Ovary (tissue), 9 donors: ENCODE measurements around the gene BBS9. TPM values are rescaled to one million over a fixed set of nuclear protein-coding genes. Genes with fewer than 3 reads are reported as not detected.
"Not testable (repeated sequence)": the region's sequence is repeated elsewhere in the genome, so short reads cannot be mapped to it uniquely, and the experiment has no call there.

Source experiments
- DNase-seq, 5 donors: peaks; one replicate each; pipeline ENCODE4 v3.0.0-alpha.2; 2019 to 2020
- H3K27ac ChIP-seq, 2 donors: fragments of 200-600 bp; one replicate each; pipeline versions ENCODE4 v1.5.1 to v1.8.0; 2019 to 2022
- H3K27me3 ChIP-seq: fragments of 200-600 bp; one replicate; pipeline ENCODE4 v1.8.0; 2022
- H3K36me3 ChIP-seq: fragments of 200-600 bp; sonication (generic); one replicate; pipeline ENCODE4 v1.5.1; 2019
- H3K4me1 ChIP-seq: one replicate; pipeline ENCODE4 v1.8.1; 2013; ENCODE audit warnings: mild to moderate bottlenecking, moderate library complexity; ENCODE audit not compliant: insufficient read depth
- H3K4me3 ChIP-seq: fragments of 200-600 bp; sonication (generic); one replicate; pipeline ENCODE4 v1.5.1; 2017
- H3K9me3 ChIP-seq, 2 donors: fragments of 200-600 bp in 1 of 2; sonication (generic) in 1 of 2; one replicate each; pipeline versions ENCODE4 v1.5.1 to v1.8.1; 2013 to 2019; ENCODE audit warnings: mild to moderate bottlenecking in 1 of 2, moderate library complexity in 1 of 2
- CTCF ChIP-seq, 3 donors: fragments of 450-650 bp in 2 of 3; fragments of 200-600 bp in 1 of 3; IDR thresholded peaks; one replicate each; pipeline versions ENCODE4 v1.5.1 to v1.8.0; 2016 to 2022; ENCODE audit warnings: antibody characterized with exemption in 3 of 3, mild to moderate bottlenecking in 1 of 3
- EP300 ChIP-seq: sonication (generic); formaldehyde crosslinking; IDR thresholded peaks from one replicate; pipeline ENCODE4 v1.6.1; 2017; ENCODE audit warnings: antibody characterized with exemption
- POLR2A ChIP-seq: fragments of 450-650 bp; IDR thresholded peaks from one replicate; pipeline ENCODE4 v1.6.1; 2017; ENCODE audit warnings: antibody characterized with exemption, mild to moderate bottlenecking, moderate library complexity
- WGBS, 3 donors: extraction: QIAGEN DNeasy Blood & Tissue Kit in 1 of 3; methylation state at CpG; one replicate each; pipeline versions ENCODE4 v1.1.5 to v1.1.7; 2013 to 2017; 5-methylcytosine and 5-hydroxymethylcytosine counted together
- intact Hi-C, 4 donors: fragments of 100-400 bp; cut with DNase I; formaldehyde crosslinking; loops; one replicate each; pipeline versions ENCODE4 v1.11.0 to v1.15.1; 2022 to 2023
- polyA plus RNA-seq, 2 donors: library from polyadenylated mRNA; stranded (reverse); fragments of 200-250 nt in 1 of 2; fragments of 350-450 nt in 1 of 2; fragmentation: Illumina TruSeq in 1 of 2; extraction: RNeasy Lipid Tissue Mini Kit (QIAGEN cat#74804) in 1 of 2; gene quantifications; one replicate each; pipeline ENCODE4 v1.2.3, GENCODE V29; 2013 to 2014
- total RNA-seq, 7 donors: library from RNA; depleted of rRNA in 2 of 7; stranded (reverse); fragments of >200 nt in 2 of 7; fragmentation: NEBNext Ultra II Directional in 3 of 7; extraction: Animal tissue kit (Norgen Biotek cat#: 25700) in 3 of 7; gene quantifications; one replicate each; pipeline versions ENCODE4 v1.1.0 to v1.2.4, GENCODE V29; 2016 to 2023
- donor health status: DM: no; HTN: no; CAD: no; lungs with moderate emphysema.
- donor health status: DM: no; HTN: no; CAD: no.
- donor health status: Bipolar disorder and iron deficiency.
- donor health status: DM: yes; HTN: yes; CAD: no.
- donor health status: DM: no; HTN: no; CAD: no.
- donor health status: DM: yes; HTN: yes; CAD: no.

Gene BBS9
- total and polyA plus RNA-seq, 9 donors, result 8.1 to 42.0 (median 29.7) TPM

- Histone ChIP-seq H3K9me3 (no peaks in the 10 kb centered on the region), H3K36me3 (no peaks in the 10 kb centered on the region), H3K27me3 (no peaks in the 10 kb centered on the region), H3K27ac (no peak overlapping the region), H3K4me3 (no peak overlapping the region), H3K4me1 (no peaks in the 10 kb centered on the region)
- TF ChIP-seq CTCF (IDR thresholded peaks at IDR 0.05), result no peak
- TF ChIP-seq POLR2A, result no peak
- no peak for TF ChIP-seq EP300
- intact Hi-C loops, result no loop called here
- WGBS, 3 donors, result 47 to 64% (median 47%) methylated on average over 1 of the region's 1 CpG
- DNase-seq, result no peak
These were observed 387.2 kb downstream of the BBS9 start for GRCh38 chr7:33516568-33516967.

GRCh38 chr7:33517191-33517590 is 387.8 kb downstream of the BBS9 start:
- Histone ChIP-seq H3K4me3 (no peak overlapping the region), H3K4me1 (no peaks in the 10 kb centered on the region), H3K36me3 (no peaks in the 10 kb centered on the region), H3K9me3 (no peaks in the 10 kb centered on the region), H3K27ac (no peak overlapping the region), H3K27me3 (no peaks in the 10 kb centered on the region)
- WGBS, 3 donors, result 94 to 98% (median 94%) methylated on average over 2 of the region's 2 CpGs
- no peak for TF ChIP-seq CTCF (IDR thresholded peaks at IDR 0.05)
- no peak for TF ChIP-seq EP300
- no peak for TF ChIP-seq POLR2A
- intact Hi-C loops, result no loop called here
- DNase-seq, result no peak

- H3K36me3 ChIP-seq, H3K9me3 ChIP-seq, H3K4me3 ChIP-seq, H3K27me3 ChIP-seq, DNase-seq, intact Hi-C loops, H3K4me1 ChIP-seq, H3K27ac ChIP-seq: not testable (repeated sequence)
- WGBS, 3 donors, result 34 to 71% (median 59%) methylated on average over 6 to 9 of the region's 9 CpGs
These were observed 397.6 kb downstream of the BBS9 start for GRCh38 chr7:33527008-33527407.

- WGBS, 3 donors, result 76 to 94% (median 89%) methylated on average over 7 to 10 of the region's 10 CpGs
- H3K9me3 ChIP-seq, intact Hi-C loops: not testable (repeated sequence)
These were observed 398.2 kb downstream of the BBS9 start for GRCh38 chr7:33527613-33528012.

GRCh38 chr7:33529070-33529469 is 399.7 kb downstream of the BBS9 start:
- Histone ChIP-seq H3K9me3 (no peaks in the 10 kb centered on the region), H3K4me1 (no peaks in the 10 kb centered on the region), H3K27ac (no peak overlapping the region), H3K27me3 (no peaks in the 10 kb centered on the region), H3K4me3 (no peak overlapping the region), H3K36me3 (no peaks in the 10 kb centered on the region)
- DNase-seq, result no peak
- WGBS, 3 donors, result 92 to 96% (median 95%) methylated on average over 2 of the region's 2 CpGs
- intact Hi-C loops, result no loop called here
- TF ChIP-seq POLR2A, result no peak
- TF ChIP-seq CTCF (IDR thresholded peaks at IDR 0.05), result no peak
- no peak for TF ChIP-seq EP300

More at GRCh38 chr7:33527613-33528012, 398.2 kb downstream of the BBS9 start:
- H3K4me3 ChIP-seq, H3K36me3 ChIP-seq, DNase-seq, H3K4me1 ChIP-seq, H3K27me3 ChIP-seq, H3K27ac ChIP-seq: not testable (repeated sequence)

GRCh38 chr7:33530664-33531063 is 401.3 kb downstream of the BBS9 start:
- peaks cover 3% of the 10 kb centered on the region for H3K4me1 ChIP-seq
- DNase-seq, result no peak
- TF ChIP-seq POLR2A, result no peak
- TF ChIP-seq CTCF (IDR thresholded peaks at IDR 0.05), result no peak
- no peak for TF ChIP-seq EP300
- H3K27me3 ChIP-seq, result no peaks in the 10 kb centered on the region
- no peak overlapping the region for H3K27ac ChIP-seq
- 91 to 97% (median 95%) methylated on average over 1 of the region's 1 CpG for WGBS, 3 donors
- H3K9me3 ChIP-seq, result no peaks in the 10 kb centered on the region
- no peak overlapping the region for H3K4me3 ChIP-seq
- no peaks in the 10 kb centered on the region for H3K36me3 ChIP-seq
- intact Hi-C loops, result no loop called here
